Measurements from ENCODE around the gene SYDE1. TPM values are rescaled to one million over a fixed set of nuclear protein-coding genes. Genes with fewer than 3 reads are reported as not detected.

Gene SYDE1
- total RNA-seq, 1 donor from 2014 or later: 23.7 TPM

- Mint-ChIP-seq H3K36me3 (no peaks in the 10 kb centered on the region), H3K4me3 (peak overlapping the region; percentile 67), H3K27ac (no peak overlapping the region), H3K9me3 (peaks cover 13% of the 10 kb centered on the region), H3K27me3 (peaks cover 2% of the 10 kb centered on the region), H3K4me1 (ENCODE audit: unreplicated experiment) (peaks cover 15% of the 10 kb centered on the region)
- DNase-seq (ENCODE audit: extremely low spot score, unreplicated experiment): no peak
- no peak for TF ChIP-seq CTCF (conservative IDR thresholded peaks at IDR 0.05)
Observed at GRCh38 chr19:15105044-15105443, 2.2 kb upstream of the SYDE1 start.

GRCh38 chr19:15108145-15108844, 1.1 kb downstream of the SYDE1 start:
- Mint-ChIP-seq H3K27me3 (peaks cover 2% of the 10 kb centered on the region), H3K4me1 (ENCODE audit: unreplicated experiment) (peaks cover 15% of the 10 kb centered on the region), H3K9me3 (peaks cover 8% of the 10 kb centered on the region), H3K4me3 (peak overlapping the region; percentile 88), H3K36me3 (peaks cover 10% of the 10 kb centered on the region), H3K27ac (peak overlapping the region; percentile 90)
- no peak for TF ChIP-seq CTCF (conservative IDR thresholded peaks at IDR 0.05)
- no peak for DNase-seq (ENCODE audit: extremely low spot score, unreplicated experiment)

GRCh38 chr19:15108845-15109767, 1.9 kb downstream of the SYDE1 start:
- H3K9me3 Mint-ChIP-seq: peaks cover 3% of the 10 kb centered on the region
- H3K27ac Mint-ChIP-seq: peak overlapping the region; percentile 90
- no peak for TF ChIP-seq CTCF (conservative IDR thresholded peaks at IDR 0.05)
- H3K4me1 Mint-ChIP-seq (ENCODE audit: unreplicated experiment): peaks cover 15% of the 10 kb centered on the region
- H3K4me3 Mint-ChIP-seq: peak overlapping the region; percentile 88
- peaks cover 2% of the 10 kb centered on the region for H3K27me3 Mint-ChIP-seq
- H3K36me3 Mint-ChIP-seq: peaks cover 10% of the 10 kb centered on the region
- DNase-seq (ENCODE audit: extremely low spot score, unreplicated experiment): no peak

GRCh38 chr19:15109768-15110417, 2.7 kb downstream of the SYDE1 start:
- no peaks in the 10 kb centered on the region for H3K9me3 Mint-ChIP-seq
- peaks cover 15% of the 10 kb centered on the region for H3K4me1 Mint-ChIP-seq (ENCODE audit: unreplicated experiment)
- peaks cover 10% of the 10 kb centered on the region for H3K36me3 Mint-ChIP-seq
- TF ChIP-seq CTCF (conservative IDR thresholded peaks at IDR 0.05): no peak
- no peak overlapping the region for H3K27ac Mint-ChIP-seq
- no peak overlapping the region for H3K4me3 Mint-ChIP-seq
- peaks cover 2% of the 10 kb centered on the region for H3K27me3 Mint-ChIP-seq
- DNase-seq (ENCODE audit: extremely low spot score, unreplicated experiment): no peak

GRCh38 chr19:15110418-15110815, 3.2 kb downstream of the SYDE1 start:
- H3K27ac Mint-ChIP-seq: no peak overlapping the region
- peaks cover 2% of the 10 kb centered on the region for H3K27me3 Mint-ChIP-seq
- H3K36me3 Mint-ChIP-seq: peaks cover 10% of the 10 kb centered on the region
- no peak for DNase-seq (ENCODE audit: extremely low spot score, unreplicated experiment)
- no peak for TF ChIP-seq CTCF (conservative IDR thresholded peaks at IDR 0.05)
- peaks cover 15% of the 10 kb centered on the region for H3K4me1 Mint-ChIP-seq (ENCODE audit: unreplicated experiment)
- no peak overlapping the region for H3K4me3 Mint-ChIP-seq
- H3K9me3 Mint-ChIP-seq: no peaks in the 10 kb centered on the region

All from type B pancreatic cell (in vitro differentiated cells).